Duodenal mucosa (tissue), 2 donors: ENCODE measurements around the gene PCNX1.
"Not testable (repeated sequence)": the region's sequence is repeated elsewhere in the genome, so short reads cannot be mapped to it uniquely, and the experiment has no call there.

Source experiments
- H3K27ac ChIP-seq: one replicate; pipeline ENCODE4 v1.7.0; 2013; ENCODE audit warnings: low read depth, low read length
- H3K27me3 ChIP-seq, 2 donors: one replicate each; pipeline ENCODE4 v1.7.0; 2013; ENCODE audit warnings: low read length in 2 of 2, control low read depth in 1 of 2; ENCODE audit not compliant: insufficient read depth in 2 of 2, control insufficient read depth in 1 of 2
- H3K36me3 ChIP-seq, 2 donors: one replicate each; pipeline ENCODE4 v1.7.0; 2013; ENCODE audit warnings: low read length in 2 of 2, control low read depth in 1 of 2; ENCODE audit not compliant: insufficient read depth in 2 of 2, control insufficient read depth in 1 of 2
- H3K4me1 ChIP-seq, 2 donors: one replicate each; pipeline ENCODE4 v1.7.0; 2013; ENCODE audit warnings: low read length in 2 of 2, control low read depth in 1 of 2; ENCODE audit not compliant: insufficient read depth in 2 of 2, control insufficient read depth in 1 of 2
- H3K4me3 ChIP-seq, 2 donors: one replicate each; pipeline ENCODE4 v1.7.0; 2013; ENCODE audit warnings: low read length in 2 of 2, low read depth in 1 of 2
- H3K9ac ChIP-seq, 2 donors: one replicate each; pipeline ENCODE4 v1.7.0; 2013; ENCODE audit warnings: low read length in 2 of 2, low read depth in 1 of 2
- H3K9me3 ChIP-seq, 2 donors: one replicate each; pipeline ENCODE4 v1.7.0; 2013; ENCODE audit warnings: low read length in 2 of 2, control low read depth in 1 of 2; ENCODE audit not compliant: control insufficient read depth in 1 of 2

Gene PCNX1

DNA sequence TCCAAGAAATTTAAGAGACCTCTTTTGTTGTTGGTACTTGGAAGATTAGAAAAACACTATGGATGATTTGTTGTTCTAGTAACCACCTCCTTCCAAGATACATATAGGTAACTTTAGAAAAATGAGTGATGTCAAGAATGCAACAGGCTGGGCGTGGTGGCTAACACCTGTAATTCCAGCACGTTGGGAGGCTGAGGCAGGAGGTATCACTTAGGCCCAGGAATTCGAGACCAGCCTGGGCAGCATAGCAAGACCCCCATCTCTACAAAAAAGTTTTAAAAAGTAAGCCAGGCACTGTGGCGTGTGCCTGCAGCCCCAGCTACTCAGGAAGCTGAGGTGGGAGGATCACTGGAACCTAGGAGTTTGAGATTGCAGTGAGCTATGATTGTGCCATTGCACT, 97.8 kb downstream of the PCNX1 start:
- Histone ChIP-seq H3K9me3 (no peaks in the 10 kb centered on the region), H3K4me1 (no peaks in the 10 kb centered on the region), H3K9ac (no peak overlapping the region), H3K27me3 (no peaks in the 10 kb centered on the region), H3K4me3 (no peak overlapping the region), H3K36me3 (peaks cover 2 to 3% of the 10 kb centered on the region in 2 donors), H3K27ac (no peak overlapping the region)

DNA sequence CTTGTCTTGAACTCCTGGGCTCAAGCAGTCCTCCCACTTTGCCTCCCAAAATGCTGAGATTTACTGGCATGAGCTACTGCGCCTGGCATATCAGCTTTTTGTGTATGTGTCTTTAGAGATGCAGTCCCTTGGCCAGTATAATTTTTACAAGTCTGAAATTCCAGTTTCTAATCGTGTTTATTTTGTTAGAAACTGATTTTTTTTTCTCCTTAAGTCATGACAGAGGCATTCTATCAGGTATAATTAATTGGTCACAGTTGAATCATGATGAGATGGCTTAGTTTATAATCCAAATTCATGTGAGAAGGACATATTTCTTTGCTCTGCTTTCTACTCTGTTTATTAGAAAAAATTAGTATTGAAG, 98.9 kb downstream of the PCNX1 start:
- H3K27ac ChIP-seq = no peak overlapping the region
- no peaks in the 10 kb centered on the region for H3K27me3 ChIP-seq
- peaks cover 2 to 6% of the 10 kb centered on the region in 2 donors for H3K36me3 ChIP-seq
- no peaks in the 10 kb centered on the region for H3K4me1 ChIP-seq
- H3K9ac ChIP-seq = no peak overlapping the region
- no peaks in the 10 kb centered on the region for H3K9me3 ChIP-seq
- H3K4me3 ChIP-seq = no peak overlapping the region

GRCh38 chr14:71011479-71011878, 104.2 kb downstream of the PCNX1 start:
- Histone ChIP-seq H3K36me3 (peaks cover 4 to 14% of the 10 kb centered on the region in 2 donors), H3K9ac (no peak overlapping the region), H3K4me1 (no peaks in the 10 kb centered on the region), H3K27ac (no peak overlapping the region), H3K4me3 (no peak overlapping the region), H3K27me3 (no peaks in the 10 kb centered on the region), H3K9me3 (no peaks in the 10 kb centered on the region)

GRCh38 chr14:71012888-71013287, 105.6 kb downstream of the PCNX1 start:
- no peak overlapping the region for H3K27ac ChIP-seq
- H3K4me1 ChIP-seq = no peaks in the 10 kb centered on the region
- H3K27me3 ChIP-seq = no peaks in the 10 kb centered on the region
- H3K36me3 ChIP-seq = peaks cover 4 to 14% of the 10 kb centered on the region in 2 donors
- no peaks in the 10 kb centered on the region for H3K9me3 ChIP-seq
- no peak overlapping the region for H3K9ac ChIP-seq
- H3K4me3 ChIP-seq = no peak overlapping the region

GRCh38 chr14:71013551-71014192, 106.4 kb downstream of the PCNX1 start:
- H3K27me3 ChIP-seq = no peaks in the 10 kb centered on the region
- no peaks in the 10 kb centered on the region for H3K4me1 ChIP-seq
- no peaks in the 10 kb centered on the region for H3K9me3 ChIP-seq
- H3K36me3 ChIP-seq = peaks cover 4 to 15% of the 10 kb centered on the region in 2 donors
- H3K4me3 ChIP-seq = no peak overlapping the region
- H3K27ac ChIP-seq = no peak overlapping the region
- no peak overlapping the region for H3K9ac ChIP-seq

DNA sequence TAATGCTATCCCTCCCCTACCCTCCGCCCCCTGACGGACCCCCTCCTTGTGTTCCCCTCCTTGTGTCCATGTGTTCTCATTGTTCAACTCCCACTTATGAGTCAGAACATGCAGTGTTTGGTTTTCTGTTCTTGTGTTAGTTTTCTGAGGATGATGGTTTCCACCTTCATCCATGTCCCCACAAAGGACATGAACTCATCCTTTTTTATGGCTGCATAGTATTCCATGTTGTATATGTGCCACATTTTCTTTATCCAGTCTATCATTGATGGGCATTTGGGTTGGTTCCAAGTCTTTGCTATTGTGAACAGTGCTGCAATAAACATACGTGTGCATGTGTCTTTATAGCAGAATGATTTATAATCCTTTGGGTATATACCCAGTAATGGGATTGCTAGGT, 112.7 kb downstream of the PCNX1 start:
- H3K27me3 ChIP-seq, H3K9me3 ChIP-seq, H3K4me3 ChIP-seq, H3K9ac ChIP-seq, H3K4me1 ChIP-seq, H3K27ac ChIP-seq: not testable (repeated sequence)
- peaks cover 11 to 12% of the 10 kb centered on the region in 2 donors for H3K36me3 ChIP-seq

- no peaks in the 10 kb centered on the region for H3K4me1 ChIP-seq
- no peaks in the 10 kb centered on the region for H3K27me3 ChIP-seq
- peaks cover 12 to 19% of the 10 kb centered on the region in 2 donors for H3K36me3 ChIP-seq
- no peak overlapping the region for H3K9ac ChIP-seq
- no peak overlapping the region for H3K4me3 ChIP-seq
- no peaks in the 10 kb centered on the region for H3K9me3 ChIP-seq
- H3K27ac ChIP-seq = no peak overlapping the region
Measured at GRCh38 chr14:71021347-71022011, 114.2 kb downstream of the PCNX1 start.

- Histone ChIP-seq H3K9ac (no peak overlapping the region), H3K36me3 (peaks cover 12 to 19% of the 10 kb centered on the region in 2 donors), H3K27ac (no peak overlapping the region), H3K27me3 (no peaks in the 10 kb centered on the region), H3K9me3 (no peaks in the 10 kb centered on the region), H3K4me1 (no peaks in the 10 kb centered on the region), H3K4me3 (no peak overlapping the region)
Measured at GRCh38 chr14:71022012-71022869, 115.0 kb downstream of the PCNX1 start.

- Histone ChIP-seq H3K36me3 (peaks cover 12 to 19% of the 10 kb centered on the region in 2 donors), H3K27ac (no peak overlapping the region), H3K4me3 (no peak overlapping the region), H3K27me3 (no peaks in the 10 kb centered on the region), H3K4me1 (no peaks in the 10 kb centered on the region), H3K9ac (no peak overlapping the region), H3K9me3 (no peaks in the 10 kb centered on the region)
Measured at GRCh38 chr14:71022939-71023338, 115.7 kb downstream of the PCNX1 start.

- H3K27me3 ChIP-seq = no peaks in the 10 kb centered on the region
- H3K4me3 ChIP-seq = no peak overlapping the region
- H3K36me3 ChIP-seq = peaks cover 21 to 44% of the 10 kb centered on the region in 2 donors
- H3K4me1 ChIP-seq = no peaks in the 10 kb centered on the region
- H3K9me3 ChIP-seq = no peaks in the 10 kb centered on the region
- no peak overlapping the region for H3K27ac ChIP-seq
- no peak overlapping the region for H3K9ac ChIP-seq
Measured at GRCh38 chr14:71029236-71029781, 122.0 kb downstream of the PCNX1 start.
